NT2/D1 (cell line): ENCODE measurements around the gene PAK5.

Experiments used
- SUZ12 ChIP-seq: IDR thresholded peaks from 2 replicates; pipeline ENCODE4 v1.6.1; 2011; ENCODE audit not compliant: insufficient read length, insufficient read depth; ENCODE audit errors: extremely low read depth
- ZNF274 ChIP-seq: IDR thresholded peaks from 2 replicates; pipeline ENCODE4 v1.6.1; 2011; ENCODE audit warnings: mild to moderate bottlenecking, low read depth, low read length

- TF ChIP-seq ZNF274 (no peak), SUZ12 (no peak)
Observed at GRCh38 chr20:9628589-9628988, 210.3 kb downstream of the PAK5 start.
